ENCODE results near the gene PRR36. TPM values are rescaled to one million over a fixed set of nuclear protein-coding genes. Genes with fewer than 3 reads are reported as not detected.

PRR36 gene
- total and polyA plus RNA-seq, 2 donors (not counting 1 experiment from before 2014, with no cell fraction given), result 0.01 TPM; not detected in 1

GRCh38 chr19:7863157-7863970 lies 10.8 kb downstream of the PRR36 start:
- peak overlapping the region; percentile 56 for H3K4me3 Mint-ChIP-seq
- H3K9me3 ChIP-seq (ENCODE audit: control extremely low read depth in 1 of 3, control insufficient read depth in 2 of 3, insufficient read depth in 1 of 3, low read length in 2 of 3), result peaks cover 0 to 38% (median 0%) of the 10 kb centered on the region in 3 donors
- peaks cover 0 to 3% of the 10 kb centered on the region in 2 experiments for H3K36me3 ChIP-seq (replicated peaks in 1 of 2; ENCODE audit: control extremely low read depth in 1 of 2, control insufficient read depth in 1 of 2, extremely low read depth in 1 of 2, insufficient read depth in 2 of 2, low read length in 1 of 2)
- peak; percentile 47 for DNase-seq
- CTCF ChIA-PET, result interaction anchor here (0.9 kb wide), 1 partner anchor 63 kb away, joined by 3 read pairs; the partner anchor contains the start of gene CTXN1
- no peak for TF ChIP-seq EZH2 (IDR thresholded peaks at IDR 0.05; ENCODE audit: borderline replicate concordance, insufficient read depth, low read depth, low read length, poor library complexity, severe bottlenecking)
- TF ChIP-seq CTCF (IDR thresholded peaks at IDR 0.05), result no peak
- H3K27ac Mint-ChIP-seq, result peak overlapping the region; percentile 37
- no peak overlapping the region for H3K27ac ChIP-seq (ENCODE audit: low read length in 2 of 2)
- no peaks in the 10 kb centered on the region for H4K20me1 ChIP-seq (ENCODE audit: control insufficient read depth, insufficient read depth, low read length, poor library complexity, severe bottlenecking)
- H3K27me3 ChIP-seq (replicated peaks in 1 of 4; ENCODE audit: control extremely low read depth in 1 of 4, control insufficient read depth in 3 of 4, insufficient read depth in 4 of 4, low read length in 3 of 4), result peaks cover 0 to 89% (median 35%) of the 10 kb centered on the region in 4 experiments
- no peak overlapping the region for H3K9ac ChIP-seq (ENCODE audit: low read length)
- H3K79me2 ChIP-seq (ENCODE audit: control insufficient read depth, insufficient read depth, low read length), result no peaks in the 10 kb centered on the region
- no peak overlapping the region for H3K4me3 ChIP-seq (ENCODE audit: control extremely low read depth in 1 of 5, extremely low read depth in 1 of 5, insufficient read depth in 1 of 5, low read depth in 2 of 5, low read length in 4 of 5)
- POLR2A ChIA-PET, result interaction anchor here (1.1 kb wide), 1 partner anchor 46 kb away, joined by 5 read pairs; no protein-coding TSS in a partner anchor
- H3K27me3 Mint-ChIP-seq, result peaks cover 28% of the 10 kb centered on the region
- intact Hi-C loops (cut with micrococcal nuclease), result no loop called here
- 40% methylated on average over 83 of the region's 83 CpGs for WGBS (ENCODE audit: insufficient coverage)
- no peak overlapping the region for H2AFZ ChIP-seq (ENCODE audit: insufficient read depth, low read depth, low read length, poor library complexity, severe bottlenecking)
- ATAC-seq (ENCODE audit: low read depth), result peak; percentile 3
- peak overlapping the region; percentile 80 for H3K4me2 ChIP-seq (replicated peaks; ENCODE audit: low read depth, low read length, poor library complexity, severe bottlenecking)
- peaks cover 30 to 34% of the 10 kb centered on the region in 2 donors for H3K4me1 ChIP-seq (ENCODE audit: control insufficient read depth in 2 of 2, insufficient read depth in 2 of 2, low read length in 2 of 2)
- peaks cover 16% of the 10 kb centered on the region for H3K4me1 Mint-ChIP-seq
- H3K9me3 Mint-ChIP-seq (ENCODE audit: insufficient read depth), result no peaks in the 10 kb centered on the region
